GM18505 (cell line): Measurements from ENCODE around the gene ZNF823.
A peak's percentile ranks its signal among the peaks of the same experiment; 100 is the strongest.
"Not testable (repeated sequence)": the region's sequence is repeated elsewhere in the genome, so short reads cannot be mapped to it uniquely, and the experiment has no call there.

ENCODE experiments used
- ATAC-seq: cut with Tn5 transposase; IDR thresholded peaks from one replicate; pipeline ENCODE4 v1.9.1; 2021; ENCODE audit not compliant: unreplicated experiment
- POLR2A ChIP-seq: IDR thresholded peaks from 4 replicates; pipeline ENCODE4 v1.6.1; 2011; ENCODE audit warnings: borderline replicate concordance; ENCODE audit not compliant: insufficient read depth, insufficient read length; ENCODE audit errors: extremely low read depth

Gene ZNF823

GRCh38 chr19:11738746-11739620 lies at the start of gene ZNF823:
ZNF823 (minus strand) TSS chr19:11738946; CDS start chr19:11738819, 127 bp downstream.
- ATAC-seq: peak; percentile 94
- TF ChIP-seq POLR2A: peak; percentile 56

- TF ChIP-seq POLR2A: no peak
- no peak for ATAC-seq
Measured at GRCh38 chr19:11787536-11787935, 48.8 kb upstream of the ZNF823 start.

GRCh38 chr19:11784356-11784755 lies 45.6 kb upstream of the ZNF823 start:
- ATAC-seq: no peak
- no peak for TF ChIP-seq POLR2A

- no peak for ATAC-seq
- no peak for TF ChIP-seq POLR2A
Measured at GRCh38 chr19:11783767-11784166, 45.0 kb upstream of the ZNF823 start.

DNA sequence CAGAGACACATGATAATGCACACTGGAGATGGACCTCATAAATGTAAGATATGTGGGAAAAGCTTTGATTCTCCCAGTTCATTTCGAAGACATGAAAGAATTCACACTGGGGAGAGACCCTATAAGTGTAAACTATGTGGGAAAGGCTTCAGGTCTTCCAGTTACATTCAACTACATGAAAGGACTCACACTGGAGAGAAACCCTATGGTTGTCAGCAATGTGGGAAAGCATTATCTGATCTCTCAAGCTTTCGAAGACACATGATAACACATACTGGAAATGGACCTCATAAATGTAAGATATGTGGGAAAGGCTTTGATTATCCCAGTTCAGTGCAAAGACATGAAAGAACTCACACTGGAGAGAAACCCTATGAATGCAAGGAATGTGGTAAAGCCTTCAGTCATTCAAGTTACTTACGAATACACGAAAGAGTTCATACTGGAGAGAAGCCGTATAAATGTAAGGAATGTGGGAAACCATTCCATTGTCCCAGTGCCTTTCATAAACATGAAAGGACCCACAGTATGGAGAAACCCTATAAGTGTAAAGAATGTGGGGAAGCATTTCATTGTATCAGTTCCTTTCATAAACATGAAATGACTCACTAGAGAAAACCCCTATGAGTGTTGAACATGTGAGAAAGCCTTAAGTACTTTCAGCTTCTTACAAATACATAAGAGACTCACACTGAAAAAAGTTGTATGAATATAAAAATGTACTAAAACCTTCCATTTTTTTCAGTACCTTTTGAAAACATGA lies 42.7 kb upstream of the ZNF823 start:
- no peak for ATAC-seq
- no peak for TF ChIP-seq POLR2A

- no peak for TF ChIP-seq POLR2A
- ATAC-seq: no peak
Measured at GRCh38 chr19:11780431-11781020, 41.8 kb upstream of the ZNF823 start.

GRCh38 chr19:11776669-11777068 lies 37.9 kb upstream of the ZNF823 start:
- not testable (repeated sequence) for ATAC-seq

- ATAC-seq: not testable (repeated sequence)
Measured at GRCh38 chr19:11771520-11771919, 32.8 kb upstream of the ZNF823 start.

GRCh38 chr19:11769995-11770394 lies 31.2 kb upstream of the ZNF823 start:
- no peak for TF ChIP-seq POLR2A
- ATAC-seq: no peak

DNA sequence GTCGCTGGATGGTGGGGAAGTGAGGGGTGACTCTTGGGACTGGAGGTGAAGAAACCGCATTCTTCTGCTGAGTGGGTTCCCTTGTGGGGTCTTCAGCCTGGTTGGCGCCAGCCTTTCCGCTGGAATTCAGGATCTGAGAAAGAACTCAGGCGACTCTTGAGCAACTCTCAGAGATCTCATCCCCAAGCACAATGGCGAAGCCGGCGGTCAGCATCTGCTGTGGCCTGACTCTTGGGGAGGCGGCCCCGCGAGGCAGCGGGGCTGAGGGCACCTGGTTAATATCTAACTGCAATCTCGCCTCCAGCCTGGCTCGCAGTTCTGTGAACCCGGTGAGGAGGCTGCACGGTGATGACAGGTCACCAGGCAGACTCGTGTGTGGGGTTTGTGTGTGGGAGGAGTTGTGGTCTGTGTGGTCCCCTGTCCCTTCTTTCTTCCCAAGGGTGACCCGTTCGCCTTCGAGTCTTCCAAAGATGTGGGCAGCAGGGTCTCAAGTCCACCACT lies 28.9 kb upstream of the ZNF823 start:
- ATAC-seq: peak; percentile 21

GRCh38 chr19:11766597-11767591 lies 28.1 kb upstream of the ZNF823 start, which contains the start of gene ZNF441:
ZNF441 (plus strand) TSS chr19:11767000; CDS start chr19:11767194, 194 bp downstream.
- ATAC-seq: peak; percentile 93
- TF ChIP-seq POLR2A: peak; percentile 79

More for the DNA sequence above, 28.9 kb upstream of the ZNF823 start:
- TF ChIP-seq POLR2A: peak; percentile 51

- no peak for ATAC-seq
- no peak for TF ChIP-seq POLR2A
Measured at GRCh38 chr19:11763611-11764010, 24.9 kb upstream of the ZNF823 start.

GRCh38 chr19:11763117-11763516 lies 24.4 kb upstream of the ZNF823 start:
- ATAC-seq: no peak
- no peak for TF ChIP-seq POLR2A

GRCh38 chr19:11759805-11760204 lies 21.1 kb upstream of the ZNF823 start:
- TF ChIP-seq POLR2A: no peak
- ATAC-seq: no peak
